GM19463 (cell line): ENCODE measurements around the gene RBM5.

Experiments used
- ATAC-seq: cut with Tn5 transposase; IDR thresholded peaks from one replicate; pipeline ENCODE4 v1.9.1; 2021; ENCODE audit warnings: mild to moderate bottlenecking, moderate library complexity; ENCODE audit not compliant: unreplicated experiment

Gene RBM5

GRCh38 chr3:50121072-50122032 lies 32.6 kb downstream of the RBM5 start:
- ATAC-seq: no peak

- no peak for ATAC-seq
Measured at GRCh38 chr3:50122071-50122470, 33.4 kb downstream of the RBM5 start.

- no peak for ATAC-seq
Measured at GRCh38 chr3:50122661-50123391, 34.1 kb downstream of the RBM5 start.

GRCh38 chr3:50123394-50124051 lies 34.8 kb downstream of the RBM5 start:
- no peak for ATAC-seq

GRCh38 chr3:50124052-50124799 lies 35.5 kb downstream of the RBM5 start:
- no peak for ATAC-seq

GRCh38 chr3:50124800-50125178 lies 36.1 kb downstream of the RBM5 start:
- ATAC-seq: no peak

- ATAC-seq: no peak
Measured at GRCh38 chr3:50125541-50126286, 37.0 kb downstream of the RBM5 start.

GRCh38 chr3:50126287-50127211 lies 37.8 kb downstream of the RBM5 start:
- no peak for ATAC-seq

GRCh38 chr3:50127251-50127691 lies 38.6 kb downstream of the RBM5 start:
- ATAC-seq: no peak

GRCh38 chr3:50128001-50128400 lies 39.3 kb downstream of the RBM5 start:
- no peak for ATAC-seq

- ATAC-seq: no peak
Measured at GRCh38 chr3:50130436-50130835, 41.7 kb downstream of the RBM5 start.

- no peak for ATAC-seq
Measured at GRCh38 chr3:50132421-50133282, 43.9 kb downstream of the RBM5 start.

- ATAC-seq: no peak
Measured at GRCh38 chr3:50133283-50133615, 44.5 kb downstream of the RBM5 start.

GRCh38 chr3:50134367-50134766 lies 45.6 kb downstream of the RBM5 start:
- ATAC-seq: no peak

GRCh38 chr3:50135964-50136363 lies 47.2 kb downstream of the RBM5 start:
- no peak for ATAC-seq

- ATAC-seq: no peak
Measured at GRCh38 chr3:50136714-50137405, 48.1 kb downstream of the RBM5 start.

- no peak for ATAC-seq
Measured at GRCh38 chr3:50137531-50137930, 48.8 kb downstream of the RBM5 start.
